H1 (cell line): Measurements from ENCODE around the gene MGST3. TPM values are rescaled to one million over a fixed set of nuclear protein-coding genes. Genes with fewer than 3 reads are reported as not detected.
"Not testable (repeated sequence)": the region's sequence is repeated elsewhere in the genome, so short reads cannot be mapped to it uniquely, and the experiment has no call there.

Experiments used
- CTCF ChIA-PET: fragments of 300-600 bp; sonication (Branson Sonifier 250); formaldehyde crosslinking; loops from one replicate; lab custom pipeline; 2021; ENCODE audit not compliant: partially characterized antibody; lab: Charles Lee
- POLR2A ChIA-PET: fragments of 300-600 bp; sonication (Branson Sonifier 250); formaldehyde crosslinking; loops from one replicate; lab custom pipeline; 2021; ENCODE audit warnings: inconsistent platforms; ENCODE audit not compliant: partially characterized antibody; lab: Charles Lee
- DNase-seq, 2 experiments: peaks; one replicate each; pipeline versions ENCODE4 v3.0.0 to v3.0.0-alpha.2; 2010 to 2022; ENCODE audit warnings: low spot score in 2 of 2, low read depth in 1 of 2, mixed read lengths in 1 of 2
- FAIRE-seq: peaks from 2 replicates; lab custom pipeline; 2011; peaks lifted over from hg19 to GRCh38; lab: Jason Lieb, UNC
- H2AFZ ChIP-seq: 2 replicates; pipeline ENCODE4 v1.8.1; 2012; ENCODE audit warnings: low read length, inconsistent platforms
- H2AK5ac ChIP-seq: 2 replicates; pipeline ENCODE4 v1.6.1; 2013; ENCODE audit warnings: low read depth, low read length
- H2BK120ac ChIP-seq: replicated peaks from 2 replicates; pipeline ENCODE3; 2013; ENCODE audit warnings: low read depth, low read length, inconsistent platforms
- H2BK12ac ChIP-seq: 2 replicates; pipeline ENCODE4 v1.6.1; 2013; ENCODE audit warnings: low read depth, low read length
- H2BK15ac ChIP-seq: 2 replicates; pipeline ENCODE4 v1.6.1; 2013; ENCODE audit warnings: low read length
- H2BK20ac ChIP-seq: 2 replicates; pipeline ENCODE4 v1.6.1; 2013; ENCODE audit warnings: low read length
- H2BK5ac ChIP-seq: 2 replicates; pipeline ENCODE4 v1.6.1; 2013; ENCODE audit warnings: low read depth, low read length
- H3K14ac ChIP-seq: 2 replicates; pipeline ENCODE4 v1.6.1; 2013; ENCODE audit warnings: inconsistent platforms; ENCODE audit not compliant: insufficient read length
- H3K18ac ChIP-seq: 2 replicates; pipeline ENCODE4 v1.6.1; 2013; ENCODE audit warnings: low read length; ENCODE audit errors: extremely low read depth
- H3K23ac ChIP-seq: 2 replicates; pipeline ENCODE4 v1.6.1; 2013; ENCODE audit warnings: inconsistent platforms; ENCODE audit not compliant: insufficient read length
- H3K23me2 ChIP-seq: 2 replicates; pipeline ENCODE4 v1.6.1; 2013; ENCODE audit warnings: low read depth, low read length
- H3K27ac ChIP-seq: 2 replicates; pipeline ENCODE4 v1.6.1; 2011; ENCODE audit warnings: low read depth, low read length, inconsistent platforms
- H3K27me3 ChIP-seq, 4 experiments: replicated peaks in 1 of 4; 1 replicate in 1 of 4; 2 replicates in 3 of 4; pipeline versions ENCODE4 v1.6.1 to v1.8.1; 2011 to 2013; ENCODE audit warnings: low read length in 3 of 4, mild to moderate bottlenecking in 3 of 4, inconsistent platforms in 2 of 4, mixed read lengths in 2 of 4, moderate library complexity in 1 of 4; ENCODE audit not compliant: control insufficient read depth in 3 of 4, insufficient read depth in 3 of 4; ENCODE audit errors: extremely low read depth in 1 of 4
- H3K36me3 ChIP-seq, 4 experiments: 2 replicates each; pipeline versions ENCODE4 v1.6.1 to v1.8.1; 2011 to 2013; ENCODE audit warnings: mild to moderate bottlenecking in 4 of 4, low read length in 3 of 4, moderate library complexity in 2 of 4, control low read depth in 1 of 4, inconsistent platforms in 1 of 4; ENCODE audit not compliant: insufficient read depth in 4 of 4, control insufficient read depth in 2 of 4
- H3K4ac ChIP-seq: replicated peaks from 2 replicates; pipeline ENCODE3; 2013; ENCODE audit warnings: low read length, low read depth, mixed read lengths, inconsistent platforms; ENCODE audit not compliant: insufficient read length
- H3K4me1 ChIP-seq, 4 experiments: replicated peaks in 1 of 4; 1 replicate in 1 of 4; 2 replicates in 3 of 4; pipeline versions ENCODE4 v1.6.1 to v1.8.1; 2011 to 2013; ENCODE audit warnings: low read length in 3 of 4, inconsistent platforms in 2 of 4, mixed read lengths in 1 of 4; ENCODE audit not compliant: insufficient read depth in 4 of 4, control insufficient read depth in 3 of 4
- H3K4me2 ChIP-seq, 2 experiments: 2 replicates each; pipeline versions ENCODE4 v1.6.1 to v1.8.1; 2011 to 2013; ENCODE audit warnings: low read depth in 2 of 2, low read length in 2 of 2, control low read depth in 1 of 2, inconsistent platforms in 1 of 2, mild to moderate bottlenecking in 1 of 2; ENCODE audit not compliant: insufficient read depth in 1 of 2
- H3K4me3 ChIP-seq, 4 experiments: fragments of 200-600, 300-600 bp in 1 of 4; sonication (generic), shearing (Covaris generic), sonication (Bioruptor Twin) in 1 of 4; 2 replicates each; pipeline versions ENCODE4 v1.5.1 to v1.8.1; 2011 to 2016; ENCODE audit warnings: low read length in 4 of 4, low read depth in 3 of 4, control low read depth in 2 of 4, inconsistent platforms in 2 of 4, mild to moderate bottlenecking in 2 of 4, mixed read lengths in 1 of 4, moderate library complexity in 1 of 4; ENCODE audit not compliant: insufficient read depth in 2 of 4; ENCODE audit errors: extremely low read depth in 1 of 4
- H3K56ac ChIP-seq: replicated peaks from 2 replicates; pipeline ENCODE3; 2013; ENCODE audit warnings: low read depth, mild to moderate bottlenecking, mixed read lengths, low read length, inconsistent platforms; ENCODE audit not compliant: insufficient read length
- H3K79me1 ChIP-seq: 2 replicates; pipeline ENCODE4 v1.6.1; 2013; ENCODE audit warnings: low read depth, low read length, control low read depth
- H3K79me2 ChIP-seq, 2 experiments: 2 replicates each; pipeline versions ENCODE4 v1.6.1 to v1.8.1; 2012 to 2013; ENCODE audit warnings: low read length in 2 of 2, mild to moderate bottlenecking in 2 of 2, inconsistent platforms in 1 of 2; ENCODE audit not compliant: insufficient read depth in 2 of 2, control insufficient read depth in 1 of 2
- H3K9ac ChIP-seq, 4 experiments: replicated peaks in 1 of 4; 1 replicate in 1 of 4; 2 replicates in 3 of 4; pipeline versions ENCODE4 v1.6.1 to v1.8.1; 2011 to 2013; ENCODE audit warnings: low read depth in 3 of 4, low read length in 3 of 4, control low read depth in 2 of 4, mild to moderate bottlenecking in 2 of 4, moderate library complexity in 2 of 4, inconsistent platforms in 1 of 4; ENCODE audit errors: extremely low read depth in 1 of 4
- H3K9me3 ChIP-seq, 2 experiments: 2 replicates each; pipeline versions ENCODE4 v1.6.1 to v1.8.1; 2012 to 2013; ENCODE audit warnings: mild to moderate bottlenecking in 2 of 2, moderate library complexity in 2 of 2, control low read depth in 1 of 2, inconsistent platforms in 1 of 2, low read depth in 1 of 2, low read length in 1 of 2, mixed read lengths in 1 of 2; ENCODE audit not compliant: insufficient read depth in 2 of 2
- H4K20me1 ChIP-seq, 2 experiments: replicated peaks in 1 of 2; 2 replicates each; pipeline versions ENCODE3 to v1.8.1; 2011 to 2013; ENCODE audit warnings: inconsistent platforms in 2 of 2, low read length in 2 of 2, mild to moderate bottlenecking in 1 of 2; ENCODE audit not compliant: insufficient read depth in 2 of 2, control insufficient read depth in 1 of 2
- H4K5ac ChIP-seq: 2 replicates; pipeline ENCODE4 v1.6.1; 2013; ENCODE audit warnings: low read length, low read depth, mixed read lengths, inconsistent platforms; ENCODE audit not compliant: insufficient read length
- H4K8ac ChIP-seq: 2 replicates; pipeline ENCODE4 v1.8.0; 2013; ENCODE audit warnings: mild to moderate bottlenecking, moderate library complexity, low read length, inconsistent platforms; ENCODE audit not compliant: insufficient read depth; ENCODE audit errors: extremely low read depth
- H4K91ac ChIP-seq: replicated peaks from 2 replicates; pipeline ENCODE3; 2013; ENCODE audit warnings: low read length, mixed read lengths, inconsistent platforms; ENCODE audit not compliant: insufficient read length
- WGBS, 2 experiments: shearing (Covaris generic) in 1 of 2; methylation state at CpG; one replicate each; pipeline versions ENCODE4 v1.1.6 to v1.1.7; 2013 to 2015; ENCODE audit warnings: low lambda C conversion rate in 2 of 2, mixed read lengths in 2 of 2, inconsistent platforms in 1 of 2, low coverage in 1 of 2, missing lambda C conversion rate in 1 of 2; ENCODE audit not compliant: insufficient replicate concordance in 2 of 2, insufficient coverage in 1 of 2, insufficient read length in 1 of 2; ENCODE audit errors: extremely low coverage in 1 of 2, missing lambda C conversion rate in 1 of 2; 5-methylcytosine and 5-hydroxymethylcytosine counted together
- polyA plus RNA-seq, 7 experiments: library from polyadenylated mRNA; depleted of rRNA in 3 of 7; stranded (reverse) in 5 of 7; unstranded in 2 of 7; fragments of >200 nt in 5 of 7; fragments of 200-250 nt in 2 of 7; gene quantifications; 1 replicate in 5 of 7; 2 replicates in 1 of 7; 4 replicates in 1 of 7; pipeline versions ENCODE4 v1.2.1 to v1.2.3, GENCODE V29; 2011 to 2013; ENCODE audit warnings: missing spikeins in 2 of 7, mixed read lengths in 2 of 7
- total RNA-seq: library from RNA; stranded (reverse); fragmentation: NEBNext Ultra II Directional; extraction: Animal tissue kit (Norgen Biotek cat#: 25700); gene quantifications from 2 replicates; pipeline ENCODE4 v1.2.1, GENCODE V29; 2021

MGST3 gene
- total and polyA plus RNA-seq, 2 of the 8 experiments (the other 6 are each of a cell fraction or from before 2014, with no cell fraction given): 124 to 257 TPM

DNA sequence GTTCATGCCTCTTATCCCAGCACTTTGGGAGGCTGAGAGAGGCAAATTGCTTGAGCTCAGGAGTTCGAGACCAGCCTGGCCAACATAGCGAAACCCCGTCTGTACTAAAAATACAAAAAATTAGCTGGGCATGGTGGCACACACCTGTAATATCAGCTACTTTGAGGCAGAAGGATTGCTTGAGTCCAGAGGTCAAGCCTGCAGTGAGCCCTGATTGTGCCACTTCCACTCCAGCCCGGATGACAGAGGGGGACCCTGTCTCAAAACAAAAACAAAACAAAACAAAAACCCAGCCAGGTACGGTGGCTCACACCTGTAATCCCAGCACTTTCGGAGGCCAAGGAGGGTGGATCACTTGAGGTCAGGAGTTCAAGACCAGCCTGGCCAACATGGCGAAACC lies 7.2 kb downstream of the MGST3 start:
- DNase-seq, H3K36me3 ChIP-seq, H2BK5ac ChIP-seq, H3K4ac ChIP-seq, H3K23me2 ChIP-seq, H3K56ac ChIP-seq, H3K79me1 ChIP-seq, H3K4me2 ChIP-seq, H4K5ac ChIP-seq, H3K9me3 ChIP-seq, FAIRE-seq, H2BK20ac ChIP-seq, H4K91ac ChIP-seq, H2AK5ac ChIP-seq, H3K9ac ChIP-seq, H4K20me1 ChIP-seq, POLR2A ChIA-PET, H3K18ac ChIP-seq, H3K4me3 ChIP-seq, H2BK12ac ChIP-seq, H3K27ac ChIP-seq, H3K14ac ChIP-seq, H3K23ac ChIP-seq, H2AFZ ChIP-seq, H3K27me3 ChIP-seq, H2BK15ac ChIP-seq, H4K8ac ChIP-seq, H2BK120ac ChIP-seq: not testable (repeated sequence)
- Histone ChIP-seq H3K79me2 (peaks cover 0 to 28% of the 10 kb centered on the region in 2 experiments; a peak in 2 of 4 replicates), H3K4me1 (peaks cover 0 to 13% (median 4%) of the 10 kb centered on the region in 4 experiments; a peak in 3 of 7 replicates)
- WGBS, 2 experiments: 85% methylated on average over 7 of the region's 7 CpGs; no CpG with 5 or more reads in 1 of the 2 experiments
- CTCF ChIA-PET: interaction anchor here (0.6 to 4.7 kb wide), 6 partner anchors 8 to 849 kb away, joined by 3 to 18 read pairs (median 4); no protein-coding TSS in a partner anchor
